Activated T-helper 1 cell treated with anti-CD3 and anti-CD28 coated beads, Interleukin-2, amount 50 U/mL, for 16 hours (primary cell): Measurements from ENCODE around the gene OTOS.
A peak's percentile ranks its signal among the peaks of the same experiment; 100 is the strongest.

ENCODE experiments used
- DNase-seq, 2 donors: peaks; one replicate each; pipeline ENCODE4 v3.0.0-alpha.2; 2020; ENCODE audit warnings: low read depth in 1 of 2, low spot score in 1 of 2

Gene OTOS

DNA sequence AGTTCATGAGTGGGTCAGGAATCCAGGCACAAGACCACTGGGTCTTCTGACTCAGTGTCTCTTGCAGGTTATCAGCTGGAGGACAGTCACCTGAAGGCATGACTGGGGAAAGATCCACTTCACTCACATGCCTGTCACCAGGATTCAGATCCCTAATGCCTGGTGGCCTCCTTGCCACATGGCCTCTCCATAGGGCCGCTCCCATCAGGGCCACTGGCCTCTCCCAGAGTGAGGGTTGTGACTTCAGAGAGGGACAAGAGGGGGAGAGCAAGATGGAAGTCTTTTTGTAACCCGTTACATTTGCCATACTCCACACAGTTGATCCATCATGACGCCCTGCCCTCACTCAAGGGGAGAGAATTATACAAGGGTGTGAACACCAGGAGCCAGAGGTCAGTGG, 13.0 kb upstream of the OTOS start:
- no peak for DNase-seq

DNA sequence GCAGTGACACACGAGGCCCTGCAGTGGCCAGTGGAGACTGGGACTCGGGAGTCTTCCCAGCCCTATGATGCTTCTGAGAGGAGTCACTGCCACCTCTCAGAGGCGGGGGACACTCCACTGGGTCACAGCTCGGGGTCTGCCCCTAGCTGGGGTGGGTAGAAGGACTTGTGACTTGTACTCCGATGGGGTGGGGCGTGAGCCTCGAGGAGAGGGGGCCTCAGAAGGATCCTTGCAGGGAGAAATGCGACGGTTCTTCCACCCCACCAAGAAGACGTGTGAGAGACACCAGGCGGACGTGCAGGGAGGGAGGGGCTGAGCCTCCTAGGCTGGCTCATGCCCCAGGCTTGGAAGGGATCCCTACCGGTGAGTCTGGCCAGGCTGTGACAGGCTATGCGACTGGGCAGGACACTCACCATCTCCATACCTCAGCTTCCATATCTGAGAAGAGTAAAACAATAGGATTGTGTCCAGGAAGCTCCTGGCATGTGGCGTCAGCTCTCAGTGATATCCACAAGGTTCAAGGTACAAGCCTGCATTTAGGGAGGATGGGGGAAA, 11.1 kb upstream of the OTOS start:
- no peak for DNase-seq

DNA sequence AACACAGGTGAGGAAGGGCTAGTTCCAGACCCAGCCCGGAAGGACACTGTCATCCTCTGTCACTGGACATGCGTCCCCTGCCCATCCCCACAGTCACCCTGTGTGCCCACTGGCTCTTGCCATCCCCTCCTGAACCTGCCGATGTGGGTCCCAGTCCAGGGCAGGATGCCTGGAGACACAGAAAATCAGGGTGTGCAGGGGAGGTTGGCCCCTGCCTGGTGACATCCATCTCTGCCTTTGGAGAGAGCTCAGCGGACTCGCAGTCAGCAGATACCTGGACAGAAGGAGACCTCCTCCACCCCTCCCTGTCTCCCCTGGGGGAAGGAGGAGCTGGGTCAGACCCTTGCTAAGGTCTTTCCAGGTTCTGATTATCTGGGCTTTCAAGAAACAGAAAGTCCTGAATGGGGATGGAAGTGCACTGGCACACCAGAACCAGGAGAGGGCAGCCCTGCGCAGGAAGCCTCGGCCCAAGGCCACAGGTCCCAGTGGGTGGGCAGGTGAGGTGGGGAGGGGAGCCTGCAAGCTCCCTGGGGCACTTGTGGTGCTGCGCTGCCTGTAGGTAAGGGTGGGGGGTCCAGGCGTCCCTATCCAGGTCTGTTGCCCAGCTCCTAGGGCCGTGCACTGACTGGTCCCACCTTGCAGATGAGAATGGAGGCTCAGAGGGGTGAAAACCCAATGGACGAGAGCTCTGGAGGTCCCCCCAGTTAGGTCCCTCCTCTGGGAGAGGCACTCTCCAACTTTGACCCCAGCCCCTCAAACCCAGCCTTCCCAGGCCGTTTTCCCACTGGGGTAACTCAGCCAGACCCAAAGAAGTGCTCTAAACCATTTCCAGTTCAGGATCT, 9.7 kb upstream of the OTOS start:
- no peak for DNase-seq

DNA sequence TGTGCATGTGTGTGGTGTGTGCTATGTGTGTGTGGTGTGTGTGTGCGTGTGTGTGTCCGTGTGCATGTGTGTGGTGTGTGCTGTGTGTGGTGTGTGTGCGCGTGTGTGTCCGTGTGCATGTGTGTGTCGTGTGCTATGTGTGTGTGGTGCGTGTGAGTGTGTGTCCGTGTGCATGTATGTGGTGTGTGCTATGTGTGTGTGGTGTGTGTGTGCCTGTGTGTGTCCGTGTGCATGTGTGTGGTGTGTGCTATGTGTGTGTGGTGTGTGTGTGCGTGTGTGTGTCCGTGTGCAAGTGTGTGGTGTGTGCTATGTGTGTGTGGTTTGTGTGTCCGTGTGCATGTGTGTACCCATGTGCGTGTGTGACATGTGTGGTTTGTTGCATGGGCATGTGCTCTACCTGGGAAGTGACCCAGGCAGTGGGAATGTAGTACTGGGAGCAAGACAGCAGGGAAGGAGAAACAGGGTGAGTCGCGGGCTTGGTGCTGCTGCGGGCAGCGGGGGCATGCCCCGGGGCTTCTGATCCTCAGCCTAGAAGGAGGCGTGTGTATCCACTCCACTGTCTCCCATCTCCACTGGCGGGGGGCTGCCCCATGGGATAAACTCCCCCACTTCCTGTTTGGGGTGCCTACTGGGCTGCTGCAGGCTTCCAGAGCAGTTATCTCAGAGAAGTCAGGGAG, 7.6 kb upstream of the OTOS start:
- DNase-seq: no peak

DNA sequence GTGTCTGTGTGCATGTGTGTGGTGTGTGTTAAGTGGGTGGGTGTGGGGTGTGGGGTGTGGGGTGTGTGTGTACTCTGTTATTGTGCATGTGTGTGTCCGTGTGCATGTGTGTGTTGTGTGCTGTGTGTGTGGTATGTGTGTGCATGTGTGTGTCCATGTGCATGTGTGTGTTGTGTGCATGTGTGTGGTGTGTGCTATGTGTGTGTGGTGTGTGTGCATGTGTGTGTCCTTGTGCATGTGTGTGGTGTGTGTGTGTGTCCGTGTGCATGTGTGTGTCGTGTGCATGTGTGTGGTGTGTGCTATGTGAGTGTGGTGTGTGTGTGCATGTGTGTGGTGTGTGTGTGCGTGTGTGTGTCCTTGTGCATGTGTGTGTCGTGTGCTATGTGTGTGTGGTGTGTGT, 6.9 kb upstream of the OTOS start:
- DNase-seq: no peak

DNA sequence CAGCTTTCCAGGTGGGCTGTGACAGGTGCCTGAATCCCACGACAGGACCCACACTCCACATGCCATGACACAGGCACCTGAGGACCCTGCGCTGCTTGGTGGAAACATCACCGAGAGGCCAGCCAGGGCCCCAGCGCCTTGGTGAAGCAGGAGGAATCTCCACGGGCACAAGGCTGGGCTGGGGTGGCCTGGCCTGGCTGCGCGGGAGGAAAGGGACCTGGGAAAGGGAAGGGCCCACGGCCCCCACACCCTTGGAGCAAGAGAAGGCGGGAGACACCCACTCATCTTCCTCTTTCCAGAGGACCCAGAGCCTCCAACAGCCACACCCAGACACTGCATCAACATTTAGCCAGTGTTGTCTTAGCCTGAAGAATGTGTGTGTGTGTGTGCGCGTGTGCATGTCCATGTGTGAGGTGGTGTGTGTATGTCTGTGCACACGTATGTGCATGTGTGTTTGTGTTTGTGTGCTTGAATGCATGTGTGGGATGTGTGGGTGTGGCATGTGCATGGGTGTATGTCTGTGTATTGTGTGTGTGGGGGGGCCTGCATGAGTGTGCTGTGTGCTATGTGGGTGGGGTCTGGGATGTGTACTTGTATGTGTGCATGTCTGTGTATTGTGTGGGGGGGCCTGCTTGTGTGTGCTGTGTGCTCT, 6.3 kb upstream of the OTOS start:
- DNase-seq: no peak

DNA sequence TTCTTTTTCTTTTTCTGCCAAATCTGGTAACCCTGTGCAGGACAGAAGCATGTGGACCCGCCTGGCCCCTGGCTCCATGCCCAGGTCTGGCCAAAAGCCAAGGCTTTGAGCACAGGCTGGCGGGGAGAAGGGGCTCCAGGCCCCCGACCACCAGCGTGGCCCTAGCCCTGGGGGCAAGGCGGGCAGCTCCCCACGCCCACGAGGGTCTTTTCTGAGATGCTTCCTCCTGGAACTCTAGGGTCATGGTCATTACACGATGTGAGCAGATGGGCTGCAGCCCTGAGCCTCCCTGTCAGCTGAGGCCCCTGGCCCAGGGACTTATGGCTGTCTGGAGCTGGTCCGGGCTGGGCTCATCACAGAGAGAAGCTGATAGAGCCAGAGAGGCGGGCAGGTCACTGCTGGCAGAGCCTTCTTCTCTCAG, 5.7 kb upstream of the OTOS start:
- no peak for DNase-seq

DNA sequence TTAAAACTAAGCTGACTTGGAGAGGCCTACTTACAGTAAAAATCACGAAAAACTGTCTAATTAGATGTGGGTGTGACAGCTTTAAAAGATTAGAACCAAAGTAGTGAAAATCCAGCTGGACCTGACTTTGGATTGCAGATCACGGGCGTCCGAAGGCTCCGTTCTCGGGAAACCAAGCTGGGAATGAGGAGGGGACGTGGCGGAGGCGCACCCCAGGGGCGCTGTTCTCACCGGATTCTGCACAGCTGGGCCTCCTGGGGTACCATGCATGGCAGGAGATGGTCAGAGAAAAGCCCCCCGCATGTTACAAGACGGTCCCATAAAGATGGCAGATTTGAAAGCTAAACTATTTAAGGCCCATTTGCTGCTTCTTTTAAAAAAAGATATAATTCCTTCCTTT, 5.0 kb upstream of the OTOS start:
- DNase-seq: no peak

DNA sequence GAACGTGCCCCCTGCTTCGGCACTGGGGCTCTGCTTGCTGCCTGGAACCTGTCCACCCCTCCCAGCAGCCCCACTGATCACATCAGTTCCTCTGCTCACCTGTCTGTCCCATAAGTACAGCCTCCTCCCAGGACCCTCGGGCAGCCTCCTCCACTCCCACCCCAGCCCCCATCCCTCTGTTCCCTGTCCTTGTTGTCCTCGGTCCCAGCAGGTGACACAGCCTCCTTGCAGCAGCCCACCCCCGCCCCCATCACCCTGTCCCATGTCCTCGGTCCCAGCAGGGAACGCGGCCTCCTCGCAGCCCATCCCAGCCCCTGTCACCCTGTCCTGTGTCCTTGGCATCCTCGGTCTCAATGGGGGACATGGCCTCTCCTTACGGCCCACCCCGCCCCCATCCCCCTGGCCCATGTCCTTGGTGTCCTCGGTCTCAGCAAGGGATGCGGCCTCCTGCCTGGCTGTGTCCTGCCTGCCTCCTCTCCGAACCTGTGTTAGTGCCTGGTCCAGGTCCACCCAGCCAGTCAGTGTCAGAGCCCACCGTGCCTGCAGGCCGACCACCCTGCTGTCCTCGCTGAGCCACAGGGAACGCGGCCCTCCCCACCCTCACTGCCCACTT, 4.3 kb upstream of the OTOS start:
- no peak for DNase-seq

DNA sequence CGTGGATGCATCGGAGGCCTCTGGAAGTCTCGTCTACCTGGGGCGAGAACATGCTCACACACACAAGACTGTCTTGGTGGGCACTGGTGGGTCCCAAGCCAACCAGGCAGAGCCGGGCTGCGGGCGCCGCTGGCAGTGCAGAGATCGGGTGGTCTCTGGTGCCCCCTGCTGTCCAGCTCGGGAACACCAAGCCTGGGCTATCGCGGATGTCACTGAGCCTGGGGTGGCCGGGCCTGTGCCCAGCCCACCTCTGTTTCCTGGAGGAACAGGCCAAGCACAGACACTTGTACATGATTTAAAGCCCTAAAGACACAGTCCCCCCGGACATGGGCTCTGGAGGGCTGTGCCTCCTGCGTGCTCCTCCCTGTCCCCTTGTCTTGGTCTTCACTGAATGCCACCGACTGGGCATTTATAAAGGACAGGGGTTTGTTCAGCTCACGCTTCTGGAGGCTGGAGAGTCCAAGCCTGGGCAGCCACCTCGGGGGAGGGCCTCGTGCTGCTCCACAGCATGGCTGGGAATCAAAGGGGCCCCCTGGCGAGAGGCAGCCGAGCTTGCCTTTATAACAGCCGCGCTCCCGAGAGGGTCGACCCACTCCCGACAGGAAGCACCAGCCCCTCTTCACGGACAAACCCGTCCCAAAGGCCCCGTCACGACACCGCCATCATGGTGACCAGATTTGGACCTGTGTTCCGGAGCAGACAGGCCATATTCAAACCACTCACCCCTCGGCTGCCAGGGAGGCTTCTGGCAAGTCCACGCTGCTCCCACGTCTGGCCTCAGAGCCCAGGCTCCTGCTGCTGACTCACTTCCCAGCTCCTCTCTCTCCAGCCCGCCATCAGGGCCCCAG, 3.6 kb upstream of the OTOS start:
- DNase-seq: peak; percentile 71

DNA sequence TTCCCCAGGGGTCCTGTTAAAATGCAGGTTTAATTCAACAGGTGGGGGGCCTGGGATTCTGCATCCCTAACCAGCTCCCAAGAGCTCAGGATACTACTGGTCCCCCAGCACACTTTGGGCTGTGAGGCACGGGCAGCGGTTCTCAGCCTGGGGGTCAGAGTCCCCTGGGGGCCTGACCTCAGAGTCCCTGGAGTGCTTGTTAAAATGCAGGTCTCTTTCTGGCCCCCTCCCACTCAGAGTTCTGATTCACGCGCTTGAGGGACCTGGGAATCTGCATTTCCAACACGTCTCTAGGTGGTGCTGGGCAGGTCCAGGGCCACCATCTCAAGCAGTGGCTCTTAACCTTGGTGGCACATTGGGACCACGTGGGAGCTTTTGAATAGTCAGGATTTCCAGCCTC, 2.8 kb upstream of the OTOS start:
- no peak for DNase-seq

DNA sequence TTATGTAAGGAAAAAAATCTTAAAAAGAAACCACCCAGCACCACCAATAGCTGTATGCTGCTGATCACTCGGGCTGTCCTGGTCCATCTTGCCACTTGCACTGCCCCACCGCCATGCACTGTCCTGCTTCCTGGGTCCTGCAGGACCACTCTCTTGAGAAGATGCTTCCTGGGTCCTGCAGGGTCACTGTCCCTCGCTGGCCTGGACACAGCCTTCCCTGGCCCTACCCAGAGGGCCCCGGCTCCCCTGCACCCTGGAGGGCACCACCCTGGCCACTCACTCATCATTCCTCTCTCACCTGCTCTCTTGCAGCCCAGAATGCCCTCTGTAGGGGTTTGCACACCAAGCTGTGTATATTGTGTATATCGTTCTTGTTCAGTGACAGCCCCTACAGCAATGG, 2.4 kb upstream of the OTOS start:
- no peak for DNase-seq

DNA sequence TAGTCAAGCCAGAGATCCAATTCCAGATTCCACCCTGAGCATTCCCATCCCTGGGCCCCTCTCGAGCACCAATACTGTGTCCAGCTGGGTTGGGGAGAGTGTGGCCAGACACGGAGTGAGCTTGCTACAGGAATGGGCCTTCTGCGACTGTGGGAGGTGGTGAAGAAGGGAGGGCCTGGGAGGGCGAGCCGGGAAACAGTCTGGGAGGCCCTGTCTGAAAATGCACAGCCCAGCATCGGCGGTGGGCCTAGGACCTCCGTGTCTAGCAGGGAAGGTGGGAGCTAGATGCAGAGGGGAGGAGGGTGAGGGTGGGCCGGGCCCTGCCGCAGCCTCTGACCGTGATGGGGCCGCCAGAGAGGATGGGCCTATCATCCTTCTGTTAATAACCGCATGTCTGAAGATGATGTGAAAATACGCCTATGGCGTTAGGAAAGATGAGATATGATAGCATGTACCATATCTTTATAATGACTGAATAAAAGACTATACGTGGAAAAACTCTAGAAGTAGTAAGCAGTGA, 1.9 kb upstream of the OTOS start:
- no peak for DNase-seq

DNA sequence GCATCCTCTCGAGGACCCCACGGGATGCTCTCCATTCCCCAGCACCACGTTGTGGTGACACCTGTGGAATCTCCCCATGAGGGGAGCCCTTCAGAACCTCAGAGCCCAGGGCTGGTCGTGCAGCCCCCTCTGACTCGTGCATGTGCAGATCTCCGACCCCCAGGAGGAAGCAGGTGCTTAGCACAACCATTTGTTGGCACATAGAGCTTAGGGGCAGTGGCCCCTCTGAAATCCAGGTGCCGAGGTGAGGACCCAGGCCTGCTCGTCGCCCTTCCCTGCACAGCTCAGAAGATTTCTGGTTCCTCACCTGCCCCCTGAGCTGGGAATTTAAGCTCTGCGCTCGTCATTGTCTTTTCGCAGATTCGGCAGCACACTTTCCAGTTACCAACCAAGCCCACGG, 1.3 kb upstream of the OTOS start:
- DNase-seq: no peak

DNA sequence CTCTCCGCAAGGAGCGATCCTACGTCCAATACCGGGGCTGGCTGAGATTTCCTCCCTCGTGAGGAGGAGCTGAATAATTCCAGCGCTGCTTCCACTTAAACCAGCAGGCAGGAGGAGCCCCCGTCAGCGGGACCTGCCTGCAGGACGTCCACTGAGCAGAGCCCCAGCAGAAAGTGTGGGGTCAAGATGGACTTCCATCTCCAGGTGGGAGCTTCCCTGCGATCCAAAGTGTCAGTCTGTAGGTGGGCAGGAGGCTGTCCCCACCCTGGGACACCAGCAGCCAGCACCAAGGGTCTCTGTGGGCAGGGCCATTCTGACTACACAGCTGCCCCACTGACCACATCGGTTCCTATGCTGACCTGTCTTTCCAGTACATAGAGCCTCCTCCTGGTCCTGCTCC, 462 bp upstream of the OTOS start:
- no peak for DNase-seq

DNA sequence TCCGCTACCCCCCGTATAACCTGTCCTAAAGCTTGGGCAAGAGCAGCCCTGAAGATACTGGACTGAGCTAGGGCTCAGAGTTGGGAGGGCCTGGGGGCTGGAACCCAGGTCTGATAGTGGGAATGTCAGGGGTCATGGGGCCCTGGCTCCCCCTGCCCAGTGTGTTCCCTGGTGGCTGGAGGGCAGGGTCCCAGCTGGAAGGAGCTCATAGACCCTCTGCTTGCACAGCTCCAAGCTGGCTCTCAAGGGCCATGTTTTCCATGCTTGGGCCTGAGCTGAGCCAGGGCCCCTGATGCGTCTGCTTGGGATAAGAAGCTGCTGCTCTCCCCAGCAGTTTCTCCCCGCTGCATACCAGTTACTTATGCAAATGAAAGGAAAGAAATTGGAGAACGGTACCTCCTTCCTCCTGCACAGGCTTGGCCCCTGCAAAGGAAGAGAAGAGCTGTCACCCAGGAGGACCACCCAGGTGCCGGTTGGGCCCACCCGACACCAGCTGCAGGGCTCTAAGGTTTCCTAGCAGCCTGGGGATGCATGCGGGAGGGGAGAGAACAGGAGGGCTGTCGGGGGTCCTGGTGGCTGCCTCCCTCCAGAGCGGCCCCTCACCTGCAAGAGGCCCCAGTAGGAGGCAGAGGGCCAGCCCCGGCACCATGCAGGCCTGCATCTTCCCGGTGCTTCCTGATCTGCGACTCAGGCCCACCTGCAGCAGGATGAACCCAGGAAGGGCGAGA, 628 bp downstream of the OTOS start:
- DNase-seq: no peak

DNA sequence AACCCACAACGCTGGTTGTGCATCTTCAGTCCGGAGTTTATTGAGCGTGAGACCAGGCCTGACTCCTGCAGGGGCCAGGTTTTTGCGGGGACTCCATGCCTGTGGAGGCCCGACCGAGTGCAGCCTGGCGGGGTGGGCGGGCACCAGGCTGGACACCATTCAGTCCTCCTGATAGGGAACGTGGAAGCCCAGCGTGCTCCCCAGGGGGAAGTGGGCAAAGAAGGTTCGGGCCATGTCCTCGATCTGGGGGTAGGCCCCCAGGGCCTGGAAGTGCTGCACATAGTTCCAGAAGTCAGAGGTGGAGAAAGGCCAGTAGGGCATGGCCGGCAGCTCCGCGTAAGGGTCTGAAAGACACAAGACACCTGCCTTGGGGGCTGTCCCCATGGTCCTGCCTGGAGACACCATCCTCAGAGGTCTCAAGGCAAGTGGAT, 1.4 kb downstream of the OTOS start:
- no peak for DNase-seq

DNA sequence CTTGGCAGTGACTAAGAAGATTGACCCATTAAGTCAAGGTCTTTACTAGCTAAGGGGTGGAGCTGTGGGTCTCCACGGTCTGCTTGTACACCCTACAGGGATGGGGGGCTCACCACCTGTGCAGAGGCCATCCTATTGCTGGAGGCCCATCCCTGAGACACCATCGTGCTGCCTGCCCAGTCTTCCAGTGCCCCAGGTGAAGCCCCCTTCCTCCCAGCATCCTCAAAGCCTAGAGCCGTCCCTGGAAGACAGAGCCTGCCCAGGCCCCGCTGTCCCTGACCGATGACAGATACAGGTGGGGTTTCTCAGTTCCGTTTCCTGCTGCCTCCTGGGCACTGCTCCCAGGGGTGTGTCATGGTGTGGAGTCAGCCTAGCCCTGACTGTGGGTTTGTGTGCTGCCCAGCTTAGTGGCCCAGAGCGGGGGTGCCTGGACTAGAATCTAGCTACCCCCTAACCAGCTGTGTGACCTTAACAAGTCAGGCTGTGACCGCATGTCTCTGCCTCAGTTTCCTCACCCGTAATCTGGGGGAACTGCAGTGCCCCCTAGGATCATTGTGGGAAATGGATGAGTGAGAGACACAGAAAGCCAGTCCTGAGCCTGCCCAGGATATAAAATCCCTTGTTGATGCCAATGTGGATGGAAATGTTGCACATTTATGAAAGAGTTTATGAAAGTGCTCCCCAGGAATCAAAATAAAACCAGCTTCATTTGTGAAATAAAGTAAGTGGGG, 2.0 kb downstream of the OTOS start:
- no peak for DNase-seq
